Erythroblast (primary cell): ENCODE results near the gene RAB31.
"Not testable (repeated sequence)": the region's sequence is repeated elsewhere in the genome, so short reads cannot be mapped to it uniquely, and the experiment has no call there.

Experiments used
- DNase-seq, 2 experiments: peaks; one replicate each; lab custom pipeline; 2025; lab: John Stamatoyannopoulos, UW
- GATA1 ChIP-seq: IDR thresholded peaks from 2 replicates; pipeline ENCODE4 v1.6.1; 2011; ENCODE audit warnings: low read depth, mild to moderate bottlenecking, control low read depth, low read length, moderate library complexity
- POLR2A ChIP-seq: IDR thresholded peaks from 2 replicates; pipeline ENCODE4 v1.6.1; 2011; ENCODE audit warnings: mild to moderate bottlenecking, low read length

The RAB31 gene, protein sequence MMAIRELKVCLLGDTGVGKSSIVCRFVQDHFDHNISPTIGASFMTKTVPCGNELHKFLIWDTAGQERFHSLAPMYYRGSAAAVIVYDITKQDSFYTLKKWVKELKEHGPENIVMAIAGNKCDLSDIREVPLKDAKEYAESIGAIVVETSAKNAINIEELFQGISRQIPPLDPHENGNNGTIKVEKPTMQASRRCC

GRCh38 chr18:9708057-9708433 lies at the start of gene RAB31:
Gene RAB31 (plus strand): TSS chr18:9708301. CDS start chr18:9708406, 105 bp downstream.
- peak; percentile 71 to 78 for DNase-seq
- TF ChIP-seq GATA1 (no peak), POLR2A (peak; percentile 21)

GRCh38 chr18:9659499-9660375 lies 48.4 kb upstream of the RAB31 start:
- TF ChIP-seq GATA1 (no peak), POLR2A (no peak)

DNA sequence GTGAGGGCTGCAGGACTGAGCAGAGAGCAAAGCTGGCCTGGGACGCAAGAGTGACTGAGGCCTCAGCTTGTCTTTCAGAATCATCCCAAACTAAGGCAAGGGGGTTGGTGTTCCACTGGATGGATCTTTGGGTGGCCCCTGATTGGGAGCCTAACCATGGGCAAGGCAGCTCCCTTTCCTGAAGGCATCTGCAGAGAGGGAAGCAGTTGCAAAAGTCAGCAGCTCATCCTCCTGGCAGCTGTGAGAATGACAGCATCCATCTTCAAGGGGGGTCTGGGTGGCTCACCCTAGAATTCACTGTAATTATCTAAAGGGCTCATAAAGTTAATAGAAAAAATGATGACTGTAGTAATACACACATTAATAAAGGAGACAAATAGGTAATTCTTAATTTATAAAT lies 46.5 kb upstream of the RAB31 start:
- no peak for TF ChIP-seq POLR2A
- no peak for TF ChIP-seq GATA1
- DNase-seq = no peak

More at GRCh38 chr18:9659499-9660375, 48.4 kb upstream of the RAB31 start:
- no peak for DNase-seq

- TF ChIP-seq GATA1 = no peak
- no peak for TF ChIP-seq POLR2A
- no peak for DNase-seq
Observed at GRCh38 chr18:9663377-9663776, 44.7 kb upstream of the RAB31 start.

GRCh38 chr18:9665314-9665713 lies 42.8 kb upstream of the RAB31 start:
- TF ChIP-seq POLR2A = no peak
- no peak for TF ChIP-seq GATA1
- no peak for DNase-seq

DNA sequence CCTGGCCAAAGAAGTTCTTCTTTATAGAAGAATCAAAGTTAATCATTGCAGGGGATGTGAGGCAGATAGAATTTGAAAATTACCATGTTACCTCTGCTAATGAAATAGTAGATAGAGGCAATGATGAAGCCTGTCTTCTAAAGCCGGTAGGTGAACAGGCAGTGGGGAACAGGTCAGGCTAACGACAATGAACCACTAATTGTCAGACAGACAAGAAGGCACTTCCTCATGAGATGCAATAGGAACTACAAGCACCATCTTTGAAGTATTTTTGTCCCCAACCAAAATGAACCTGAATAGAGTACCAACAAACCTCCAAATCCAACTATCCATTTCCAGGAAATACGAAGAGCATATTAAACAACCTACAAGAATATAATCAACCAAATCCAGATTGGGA lies 41.6 kb upstream of the RAB31 start:
- no peak for TF ChIP-seq POLR2A
- DNase-seq = no peak

GRCh38 chr18:9669016-9669415 lies 39.1 kb upstream of the RAB31 start:
- no peak for DNase-seq
- TF ChIP-seq GATA1 (no peak), POLR2A (no peak)

GRCh38 chr18:9671214-9671613 lies 36.9 kb upstream of the RAB31 start:
- TF ChIP-seq POLR2A (no peak), GATA1 (no peak)
- no peak for DNase-seq

DNA sequence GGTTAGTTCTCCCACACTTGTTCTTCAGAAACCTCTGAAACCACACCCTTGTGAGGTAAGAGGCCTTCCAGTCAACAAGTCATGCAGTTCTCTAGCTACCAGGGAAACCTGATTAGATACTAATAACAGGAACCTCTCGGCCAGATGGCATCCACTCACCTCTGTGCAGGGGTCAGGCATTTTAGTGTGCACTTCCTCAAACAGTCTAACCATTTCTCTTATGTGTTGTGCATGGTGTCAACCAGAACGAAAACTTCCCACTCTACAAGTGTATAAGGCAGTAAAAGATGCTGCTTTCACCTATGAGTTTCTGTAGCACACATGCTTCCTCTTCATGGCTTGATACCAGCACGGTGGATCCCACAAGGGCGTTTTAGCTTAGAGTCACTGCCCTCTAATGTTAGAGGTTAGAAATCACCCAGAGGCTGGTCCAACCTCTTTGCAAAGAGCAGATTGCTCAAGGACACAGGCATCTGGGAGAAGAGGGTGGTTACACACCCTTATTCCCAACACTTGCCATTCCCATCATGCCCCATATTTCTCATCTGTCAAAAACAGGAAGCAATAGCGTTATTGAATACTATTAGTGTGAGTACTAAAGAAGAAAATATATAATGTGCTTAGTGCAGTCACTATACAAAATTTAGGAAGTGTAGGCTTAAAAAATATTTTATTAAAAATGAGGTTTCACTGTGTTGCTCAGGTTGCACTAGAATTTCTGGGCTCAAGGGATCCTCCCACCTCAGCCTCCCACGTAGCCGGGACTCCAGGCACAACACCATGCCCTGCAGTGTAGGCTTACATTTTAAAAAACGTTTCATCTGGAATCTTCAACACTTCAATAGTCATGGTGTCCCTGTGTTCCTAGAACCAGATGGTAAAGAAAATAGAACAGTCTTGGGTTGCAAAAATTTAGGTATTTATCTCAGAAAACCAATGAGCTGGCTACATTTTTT lies 34.5 kb upstream of the RAB31 start:
- no peak for TF ChIP-seq GATA1
- no peak for TF ChIP-seq POLR2A
- peak; percentile 53 to 60 for DNase-seq

- not testable (repeated sequence) for DNase-seq
Observed at GRCh38 chr18:9678216-9678615, 29.9 kb upstream of the RAB31 start.

DNA sequence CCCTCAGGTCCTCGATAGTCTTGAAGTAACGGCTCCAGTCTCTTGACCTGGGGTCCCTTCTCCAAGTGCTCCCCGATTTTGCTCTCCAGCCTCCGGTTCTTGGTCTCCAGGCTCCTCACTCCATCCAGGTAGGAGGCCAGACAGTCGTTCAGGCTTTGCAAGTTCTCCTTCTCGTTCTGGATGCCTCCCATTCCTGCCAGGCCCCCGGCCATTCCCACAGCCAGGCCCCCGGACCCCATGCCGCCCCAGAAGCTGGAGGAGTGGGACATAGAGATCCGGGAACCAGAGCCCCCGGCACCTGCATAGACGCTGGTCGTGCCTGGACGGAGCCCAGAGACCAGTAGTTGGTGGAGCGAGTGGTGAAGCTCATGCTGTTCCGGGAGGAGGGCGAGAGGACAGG lies 29.0 kb upstream of the RAB31 start:
- DNase-seq = no peak
- TF ChIP-seq POLR2A (no peak), GATA1 (no peak)

- DNase-seq = peak; percentile 45 to 50
- no peak for TF ChIP-seq GATA1
- no peak for TF ChIP-seq POLR2A
Observed at GRCh38 chr18:9681217-9681616, 26.9 kb upstream of the RAB31 start.

GRCh38 chr18:9682572-9682971 lies 25.5 kb upstream of the RAB31 start:
- DNase-seq = no peak
- TF ChIP-seq POLR2A (no peak), GATA1 (no peak)
